Left lung (tissue), 10 donors: ENCODE measurements around the gene L3MBTL1. TPM values are rescaled to one million over a fixed set of nuclear protein-coding genes. Genes with fewer than 3 reads are reported as not detected.

Experiments used
- ATAC-seq: fragments of 200-7000 bp; cut with Tn5 transposase; one replicate; pipeline ENCODE4 v1.9.1; 2020; ENCODE audit warnings: moderate library complexity
- DNase-seq, 4 donors: peaks; one replicate each; pipeline ENCODE4 v3.0.0-alpha.2; 2013 to 2020
- H3K27ac ChIP-seq, 2 donors: fragments of 200-600 bp; sonication (generic) in 1 of 2; one replicate each; pipeline versions ENCODE4 v1.5.0 to v1.8.0; 2020 to 2021
- H3K27me3 ChIP-seq, 2 donors: fragments of 200-600 bp; sonication (generic) in 1 of 2; one replicate each; pipeline versions ENCODE4 v1.5.0 to v1.8.0; 2020 to 2021
- H3K36me3 ChIP-seq, 2 donors: fragments of 200-600 bp; sonication (generic) in 1 of 2; one replicate each; pipeline versions ENCODE4 v1.5.0 to v1.8.0; 2020 to 2021
- H3K4me1 ChIP-seq, 2 donors: fragments of 200-600 bp; one replicate each; pipeline ENCODE4 v1.8.0; 2021
- H3K4me3 ChIP-seq, 2 donors: fragments of 200-600 bp; sonication (generic) in 1 of 2; one replicate each; pipeline versions ENCODE4 v1.5.0 to v1.8.0; 2020 to 2021; ENCODE audit warnings: mild to moderate bottlenecking in 1 of 2
- H3K9me3 ChIP-seq, 2 donors: fragments of 200-600 bp; sonication (generic) in 1 of 2; one replicate each; pipeline versions ENCODE4 v1.5.0 to v1.8.0; 2020 to 2021
- CTCF ChIP-seq, 2 donors: fragments of 200-600 bp; sonication (generic) in 1 of 2; IDR thresholded peaks; one replicate each; pipeline versions ENCODE4 v1.5.0 to v1.8.0; 2021; ENCODE audit warnings: antibody characterized with exemption in 2 of 2
- intact Hi-C, 2 donors: fragments of 100-400 bp; cut with DNase I; formaldehyde crosslinking; loops; one replicate each; pipeline versions ENCODE4 v1.11.2 to v1.14.2; 2022
- polyA plus RNA-seq, 6 donors: library from polyadenylated mRNA; unstranded; fragments of 120-200 nt; gene quantifications; one replicate each; pipeline ENCODE4 v1.2.1, GENCODE V29; 2013; ENCODE audit not compliant: insufficient read length in 6 of 6
- total RNA-seq, 2 donors: library from RNA; stranded (reverse); fragmentation: NEBNext Ultra II Directional; extraction: Animal tissue kit (Norgen Biotek cat#: 25700); gene quantifications; one replicate each; pipeline ENCODE4 v1.2.1, GENCODE V29; 2021
- donor health status: DM: no; HTN: yes; CAD: no.
- donor health status: DM: no; HTN: no; CAD: no.

Gene L3MBTL1
- total and polyA plus RNA-seq, 8 donors: 8.1 to 25.4 (median 19.7) TPM

GRCh38 chr20:43564993-43565757, 57.7 kb downstream of the L3MBTL1 start:
- Histone ChIP-seq H3K36me3 (no peaks in the 10 kb centered on the region), H3K9me3 (no peaks in the 10 kb centered on the region), H3K27ac (no peak overlapping the region), H3K27me3 (no peaks in the 10 kb centered on the region), H3K4me1 (no peaks in the 10 kb centered on the region), H3K4me3 (no peak overlapping the region)
- no peak for ATAC-seq
- intact Hi-C loops: no loop called here
- TF ChIP-seq CTCF (IDR thresholded peaks at IDR 0.05): no peak
- peak in 1 of 4 donors; percentile 69 for DNase-seq

GRCh38 chr20:43565758-43566104, 58.2 kb downstream of the L3MBTL1 start:
- Histone ChIP-seq H3K4me3 (no peak overlapping the region), H3K27ac (no peak overlapping the region), H3K27me3 (no peaks in the 10 kb centered on the region), H3K4me1 (no peaks in the 10 kb centered on the region), H3K9me3 (no peaks in the 10 kb centered on the region), H3K36me3 (no peaks in the 10 kb centered on the region)
- intact Hi-C loops: no loop called here
- no peak for TF ChIP-seq CTCF (IDR thresholded peaks at IDR 0.05)
- DNase-seq (no peak), ATAC-seq (no peak)

- intact Hi-C loops: no loop called here
- DNase-seq (no peak), ATAC-seq (no peak)
- Histone ChIP-seq H3K36me3 (no peaks in the 10 kb centered on the region), H3K27me3 (no peaks in the 10 kb centered on the region), H3K9me3 (no peaks in the 10 kb centered on the region), H3K4me1 (no peaks in the 10 kb centered on the region), H3K27ac (no peak overlapping the region), H3K4me3 (no peak overlapping the region)
- TF ChIP-seq CTCF (IDR thresholded peaks at IDR 0.05): no peak
These were observed 60.0 kb downstream of the L3MBTL1 start for GRCh38 chr20:43567477-43567876.

- DNase-seq: no peak
- Histone ChIP-seq H3K4me1 (no peaks in the 10 kb centered on the region), H3K4me3 (no peak overlapping the region), H3K9me3 (no peaks in the 10 kb centered on the region), H3K27ac (no peak overlapping the region), H3K36me3 (no peaks in the 10 kb centered on the region), H3K27me3 (no peaks in the 10 kb centered on the region)
- no peak for ATAC-seq
- intact Hi-C loops: no loop called here
- TF ChIP-seq CTCF (IDR thresholded peaks at IDR 0.05): no peak
These were observed 61.2 kb downstream of the L3MBTL1 start for GRCh38 chr20:43568706-43569105.

- no peak for ATAC-seq
- intact Hi-C loops: no loop called here
- H3K27me3 ChIP-seq: no peaks in the 10 kb centered on the region
These were observed 61.8 kb downstream of the L3MBTL1 start for GRCh38 chr20:43569282-43569681.

More at GRCh38 chr20:43569282-43569681, 61.8 kb downstream of the L3MBTL1 start:
- no peaks in the 10 kb centered on the region for H3K36me3 ChIP-seq
- H3K4me1 ChIP-seq: no peaks in the 10 kb centered on the region
- DNase-seq: no peak
- TF ChIP-seq CTCF (IDR thresholded peaks at IDR 0.05): no peak
- no peak overlapping the region for H3K27ac ChIP-seq
- no peak overlapping the region for H3K4me3 ChIP-seq
- no peaks in the 10 kb centered on the region for H3K9me3 ChIP-seq
